ENCODE measurements around the gene CDK13.

DNA sequence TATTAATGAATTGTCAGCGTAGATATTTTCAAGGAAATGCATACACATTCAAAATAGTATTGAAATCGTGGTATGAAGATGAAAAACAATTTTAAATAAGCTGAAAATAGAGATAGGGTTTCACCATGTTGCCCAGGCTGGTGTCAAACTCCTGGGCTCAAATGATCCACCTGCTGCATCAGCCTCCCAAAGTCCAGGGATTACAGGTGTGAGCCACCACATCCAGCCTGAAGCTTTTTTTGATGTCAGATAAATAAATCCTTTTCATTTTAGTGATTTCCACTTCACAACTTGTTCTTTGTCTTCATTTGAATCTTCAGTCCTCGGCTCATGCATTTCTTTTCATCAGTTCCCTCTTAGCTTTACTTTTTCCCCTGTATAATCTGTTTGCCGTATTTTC is 4.6 kb downstream of the CDK13 start:
- TF ChIP-seq, protein P1, sequence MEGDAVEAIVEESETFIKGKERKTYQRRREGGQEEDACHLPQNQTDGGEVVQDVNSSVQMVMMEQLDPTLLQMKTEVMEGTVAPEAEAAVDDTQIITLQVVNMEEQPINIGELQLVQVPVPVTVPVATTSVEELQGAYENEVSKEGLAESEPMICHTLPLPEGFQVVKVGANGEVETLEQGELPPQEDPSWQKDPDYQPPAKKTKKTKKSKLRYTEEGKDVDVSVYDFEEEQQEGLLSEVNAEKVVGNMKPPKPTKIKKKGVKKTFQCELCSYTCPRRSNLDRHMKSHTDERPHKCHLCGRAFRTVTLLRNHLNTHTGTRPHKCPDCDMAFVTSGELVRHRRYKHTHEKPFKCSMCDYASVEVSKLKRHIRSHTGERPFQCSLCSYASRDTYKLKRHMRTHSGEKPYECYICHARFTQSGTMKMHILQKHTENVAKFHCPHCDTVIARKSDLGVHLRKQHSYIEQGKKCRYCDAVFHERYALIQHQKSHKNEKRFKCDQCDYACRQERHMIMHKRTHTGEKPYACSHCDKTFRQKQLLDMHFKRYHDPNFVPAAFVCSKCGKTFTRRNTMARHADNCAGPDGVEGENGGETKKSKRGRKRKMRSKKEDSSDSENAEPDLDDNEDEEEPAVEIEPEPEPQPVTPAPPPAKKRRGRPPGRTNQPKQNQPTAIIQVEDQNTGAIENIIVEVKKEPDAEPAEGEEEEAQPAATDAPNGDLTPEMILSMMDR (IDR thresholded peaks at IDR 0.05), result no peak
- no peak for TF ChIP-seq POLR2A (IDR thresholded peaks at IDR 0.05)

Measured in right lobe of liver (tissue), 4 donors.